HG03139 (cell line): Measurements from ENCODE around the gene ZNF135.

Experiments used
- ATAC-seq: cut with Tn5 transposase; IDR thresholded peaks from one replicate; pipeline ENCODE4 v1.9.1; 2021; ENCODE audit not compliant: unreplicated experiment

ZNF135 gene

DNA sequence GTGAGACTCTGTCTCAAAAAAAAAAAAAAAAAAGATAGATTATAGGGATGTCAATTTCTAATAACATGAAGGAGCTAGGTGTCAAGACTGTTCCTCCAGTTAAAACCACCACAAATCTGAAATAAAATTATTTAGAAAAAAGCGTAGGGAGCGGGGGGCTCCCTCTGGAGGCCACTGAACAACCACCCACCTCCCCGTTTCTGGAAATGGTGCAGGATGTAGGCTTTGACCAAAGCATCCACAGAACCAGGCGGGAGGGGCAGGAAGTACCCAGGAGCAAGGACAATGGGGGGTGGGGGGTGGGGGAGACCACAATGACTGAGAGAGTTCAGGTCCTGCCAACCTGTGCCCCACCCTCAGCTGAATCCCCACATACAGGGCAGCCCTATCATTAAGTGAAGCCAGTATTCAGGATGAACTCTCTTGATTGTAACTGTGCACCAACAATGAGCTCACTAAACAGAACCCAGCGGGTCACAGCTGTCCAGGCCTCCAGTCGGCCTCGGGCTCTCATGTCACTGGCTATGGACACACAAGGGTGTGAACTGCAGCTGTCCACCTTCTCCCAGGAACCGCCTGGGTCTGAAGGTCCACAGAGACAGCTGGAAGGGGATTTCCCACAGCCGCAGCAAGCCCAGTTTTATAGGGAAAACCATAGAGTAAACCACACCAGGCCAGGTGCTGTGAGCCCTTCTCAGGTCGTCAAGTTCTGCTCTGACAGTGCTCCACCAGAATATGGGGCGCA is 32.3 kb downstream of the ZNF135 start:
- ATAC-seq, result no peak

DNA sequence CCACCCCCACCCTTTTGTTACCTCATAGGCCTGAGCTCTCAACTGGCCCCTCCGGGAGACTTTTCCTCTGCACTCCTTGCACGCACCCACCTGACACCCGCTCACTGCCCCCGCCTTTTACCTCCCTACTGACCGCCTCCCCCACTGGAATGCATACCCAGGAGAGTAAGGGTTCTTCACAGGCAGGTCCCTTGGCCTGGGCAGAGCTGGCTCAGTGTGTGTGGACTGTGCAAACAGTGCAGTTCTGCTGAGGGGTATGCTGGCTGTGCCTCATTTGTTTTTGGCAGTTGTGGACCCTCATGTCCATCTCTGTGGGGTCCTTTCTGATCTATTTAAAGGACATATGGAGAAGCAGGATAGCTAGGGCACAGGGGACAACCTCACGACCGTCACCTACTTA is 34.0 kb downstream of the ZNF135 start:
- ATAC-seq, result no peak

DNA sequence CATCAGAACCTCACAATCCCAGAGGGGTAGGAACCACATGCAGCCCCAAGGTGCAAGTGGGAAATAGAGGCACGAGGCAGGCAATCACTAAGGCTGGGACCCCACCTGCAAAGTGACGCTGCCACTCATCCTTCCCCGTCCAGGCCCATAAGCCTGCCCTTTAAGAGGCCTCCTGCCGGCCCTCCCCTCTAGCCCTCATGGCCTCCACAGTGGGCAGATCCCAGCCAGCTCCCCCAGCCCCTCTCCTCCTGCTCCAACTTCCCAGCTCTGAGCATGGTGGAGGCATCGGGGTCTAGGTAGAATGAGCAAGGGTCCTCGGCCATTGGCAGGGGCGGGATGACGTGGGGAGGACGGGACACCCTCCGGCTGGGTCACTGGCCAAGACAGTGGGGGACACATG is 36.2 kb downstream of the ZNF135 start:
- no peak for ATAC-seq

DNA sequence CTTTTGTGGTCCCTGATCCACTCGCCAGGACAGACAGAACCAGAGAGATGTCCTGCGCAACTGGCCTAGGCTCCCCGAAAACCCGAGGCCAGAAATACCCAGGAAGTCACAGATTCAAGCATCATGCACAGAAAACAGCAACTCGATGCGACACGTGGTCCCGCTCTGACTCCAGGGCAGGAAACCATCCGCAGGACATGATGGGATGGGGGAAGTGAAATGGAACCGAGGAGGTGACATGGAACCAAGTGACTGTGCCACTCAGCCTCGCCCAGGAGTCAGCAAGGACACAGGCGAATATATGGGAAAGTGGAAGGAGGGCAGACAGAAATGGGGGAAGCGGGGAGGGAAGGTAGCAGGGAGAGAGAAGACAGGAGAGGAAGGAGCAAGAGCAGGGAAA is 37.8 kb downstream of the ZNF135 start:
- no peak for ATAC-seq

DNA sequence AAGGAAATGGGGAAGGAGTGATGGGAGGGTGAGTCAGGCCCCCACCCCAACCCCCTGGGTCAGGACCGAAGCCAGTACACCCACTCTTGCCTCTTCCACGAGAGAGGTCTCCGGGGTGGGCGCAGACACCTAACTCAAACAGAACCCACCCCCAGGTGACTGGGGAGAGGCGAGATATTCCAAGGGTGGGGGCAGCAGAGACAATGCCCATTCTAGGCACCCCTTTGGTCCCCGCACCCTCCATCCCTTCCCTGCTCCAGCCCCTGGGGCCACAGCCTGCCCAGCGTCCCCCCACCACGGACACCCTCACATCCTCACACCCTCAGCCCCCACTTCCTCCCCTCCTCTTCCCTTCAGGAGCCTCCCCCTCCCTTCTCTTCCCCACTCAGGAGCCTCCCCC is 38.3 kb downstream of the ZNF135 start:
- ATAC-seq, result no peak

DNA sequence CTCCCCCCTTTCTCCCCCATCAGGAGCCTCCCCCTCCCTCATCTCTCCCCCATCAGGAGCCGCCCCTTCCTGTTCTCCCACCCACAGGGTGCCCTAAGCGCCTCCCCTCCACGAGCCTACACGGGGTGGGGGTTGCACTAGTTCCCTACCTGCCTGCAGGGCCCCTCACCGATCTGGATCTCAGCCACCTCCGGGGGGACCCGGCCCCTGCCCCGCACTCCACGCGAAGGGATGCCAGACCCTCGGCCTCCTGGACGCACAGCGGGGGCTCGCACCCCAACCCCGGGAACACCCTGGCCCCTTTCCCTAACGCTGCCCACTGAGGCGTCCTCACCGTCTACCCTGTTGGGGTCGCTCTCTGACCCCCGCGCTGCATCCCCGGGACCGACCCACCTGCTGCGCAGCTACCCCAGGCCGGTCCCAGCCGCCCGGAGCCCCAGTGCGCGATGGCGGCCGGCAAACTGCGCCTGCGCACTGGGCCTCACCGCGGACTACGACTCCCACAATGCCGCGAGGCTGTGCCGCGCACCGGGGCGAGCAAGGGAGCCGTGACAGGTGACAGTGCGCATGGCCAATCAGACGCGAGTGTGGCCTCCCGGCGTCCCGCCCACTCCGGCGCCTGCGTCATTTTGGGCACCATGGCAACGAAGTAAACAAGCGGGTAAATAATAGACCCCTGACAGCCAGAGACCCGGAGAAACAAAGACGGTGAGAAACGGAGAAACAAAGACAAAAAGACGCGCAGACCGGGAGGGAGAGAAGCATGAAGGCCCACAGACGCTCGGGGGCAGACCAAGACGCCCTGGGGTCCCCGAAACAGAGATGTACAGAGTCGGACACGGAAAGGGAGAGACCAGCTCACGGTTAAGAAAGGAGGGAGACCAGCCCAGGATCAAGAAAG is 38.9 kb downstream of the ZNF135 start, which contains the start of gene ZSCAN18:
ZSCAN18 (minus strand) TSS at position 451 of the 901 bp plus-strand sequence. CDS start 7,964 bp downstream, outside the sequence.
- peak; percentile 86 for ATAC-seq

DNA sequence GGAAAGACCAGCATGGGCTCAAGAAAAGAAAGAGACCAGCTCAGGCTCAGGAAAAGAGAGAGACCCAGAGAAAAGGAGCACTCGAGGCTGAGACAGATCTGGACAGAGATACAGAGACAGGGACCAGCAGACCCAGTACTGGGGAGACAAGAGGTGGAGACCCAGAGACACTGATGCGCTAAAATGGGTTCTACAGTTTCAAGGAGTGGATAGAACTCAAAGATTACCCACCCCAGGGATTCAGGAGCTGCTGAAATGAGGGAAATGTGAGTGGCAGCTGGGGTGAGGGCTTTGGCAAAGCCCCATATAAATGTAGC is 39.6 kb downstream of the ZNF135 start:
- no peak for ATAC-seq

DNA sequence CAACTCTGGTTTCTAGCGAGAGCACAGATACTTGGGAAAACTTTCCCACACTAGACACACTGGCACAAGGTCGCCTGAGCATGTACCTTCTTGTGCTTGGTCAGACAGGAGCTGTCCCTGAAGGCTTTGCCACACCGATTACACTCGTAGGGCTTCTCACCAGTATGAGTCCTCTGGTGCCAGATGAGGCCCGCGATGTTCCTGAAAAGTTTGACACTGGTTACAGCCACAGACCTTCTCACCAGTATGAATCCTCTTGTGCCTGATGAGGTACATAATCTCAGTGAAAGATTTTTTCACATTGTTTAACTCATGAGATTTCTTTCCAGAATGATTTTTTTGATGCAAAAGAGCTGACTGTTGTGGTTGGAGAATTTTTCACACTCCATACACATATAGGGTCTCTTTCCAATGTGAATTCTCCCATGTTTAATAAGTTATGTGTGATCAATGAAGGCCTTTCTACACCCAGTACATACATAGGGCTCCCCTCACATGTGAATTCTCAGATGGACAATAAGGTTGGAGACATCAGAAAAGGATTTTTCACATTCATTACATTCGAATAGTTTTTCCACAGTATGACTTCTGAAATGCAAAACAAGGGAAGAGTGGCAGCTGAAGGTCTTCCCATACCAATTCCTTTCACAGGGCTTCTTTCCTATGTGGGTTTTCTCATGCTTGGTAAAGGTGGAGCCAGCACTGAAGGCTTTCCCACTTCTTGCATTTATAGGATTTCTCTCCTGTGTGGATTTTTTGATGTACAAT is 48.9 kb downstream of the ZNF135 start:
- ATAC-seq, result no peak

DNA sequence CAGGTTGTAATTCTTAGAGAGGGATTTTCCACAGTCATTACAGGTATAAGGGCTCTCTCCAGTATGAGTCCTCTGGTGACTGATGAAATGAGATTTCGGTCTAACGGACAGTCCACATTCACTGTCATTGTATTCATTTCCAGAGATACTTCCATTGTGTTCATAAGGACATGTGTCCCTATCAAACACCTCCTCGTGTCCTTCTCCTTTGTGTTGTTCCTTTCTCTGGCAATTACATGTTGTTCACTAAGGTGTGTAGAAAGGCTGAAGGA is 49.4 kb downstream of the ZNF135 start:
- no peak for ATAC-seq

DNA sequence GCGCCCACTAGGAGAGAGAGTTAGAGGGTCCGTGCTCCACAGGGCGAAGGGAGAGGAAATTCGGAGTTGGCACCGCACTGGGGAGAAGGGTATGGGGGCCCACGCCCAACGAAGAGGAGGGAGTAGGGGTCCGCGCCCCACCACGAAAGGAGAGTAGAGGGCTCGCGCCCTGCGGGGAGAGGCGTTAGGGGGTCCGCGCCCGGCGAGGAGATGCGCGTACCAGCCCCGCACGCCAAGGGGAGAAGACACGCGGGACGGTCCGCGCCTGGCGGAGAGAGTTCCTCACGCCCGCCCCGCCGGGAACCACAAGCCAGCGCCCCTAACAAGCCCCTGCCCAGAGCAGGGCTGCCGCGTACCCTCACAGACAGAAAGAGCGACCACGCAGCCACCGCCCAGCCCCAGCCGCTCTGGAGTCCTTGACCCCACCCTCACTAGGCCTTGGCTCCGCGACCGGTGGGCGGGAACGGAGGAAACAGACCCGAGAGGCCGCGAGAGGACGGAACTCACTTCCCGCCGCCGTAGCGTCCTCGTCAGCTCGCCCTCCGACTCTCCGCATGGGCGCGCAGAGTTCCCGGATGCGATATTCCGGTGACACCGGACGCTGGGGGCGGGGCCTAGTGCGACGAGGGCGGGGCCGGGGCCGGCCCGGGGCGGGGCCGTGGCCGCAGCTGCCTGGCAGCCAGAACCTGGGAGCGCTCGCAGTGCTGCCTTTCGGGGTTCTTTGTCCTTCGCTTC is 58.9 kb downstream of the ZNF135 start:
- no peak for ATAC-seq

DNA sequence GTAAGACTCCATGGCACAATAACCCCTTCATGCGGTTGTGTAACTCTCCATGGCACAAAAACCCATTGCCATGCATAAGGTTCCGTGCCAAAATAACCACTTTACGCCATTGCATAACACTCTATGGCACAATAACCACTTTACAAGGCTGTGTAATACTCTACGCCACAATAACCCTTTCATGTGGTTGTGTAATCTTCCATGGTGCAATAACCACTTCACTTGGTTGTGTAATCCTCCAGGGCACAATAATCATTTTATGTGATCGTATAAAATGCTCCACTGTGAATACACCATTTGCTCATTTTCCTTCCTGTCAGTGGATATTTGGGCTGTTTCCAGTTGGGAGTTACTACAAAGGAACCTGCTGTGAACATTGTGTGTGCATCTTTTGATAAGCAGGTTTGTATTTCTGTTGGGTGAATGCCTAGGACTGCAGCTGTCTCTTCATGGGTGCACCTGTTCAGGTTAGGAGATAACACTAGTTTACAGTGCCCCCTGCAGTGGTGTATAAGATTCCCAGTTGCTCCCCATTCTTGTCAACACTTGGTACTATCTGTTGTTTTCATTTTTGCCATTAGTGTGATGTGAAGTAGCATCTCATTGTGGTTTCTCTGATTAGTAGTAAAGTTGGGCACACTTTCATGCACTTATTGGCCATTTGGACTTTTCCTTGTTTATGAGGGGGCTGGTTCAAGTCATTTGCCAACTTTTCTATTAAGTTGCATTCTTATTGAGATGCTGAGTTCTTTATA is 60.1 kb downstream of the ZNF135 start:
- ATAC-seq, result no peak
